Stimulated activated naive B cell treated with anti-CD40 and anti-IgM and Interleukin-4, amounts not matched to agents 10 μg/mL and 1 μg/mL and 100 μg/mL, for 72 hours (primary cell): ENCODE measurements around the gene TRIM44.
"Not testable (repeated sequence)": the region's sequence is repeated elsewhere in the genome, so short reads cannot be mapped to it uniquely, and the experiment has no call there.

Experiments
- ATAC-seq, 2 donors: fragments of 150-1000 bp; cut with Tn5 transposase; replicated peaks; 2 replicates each; pipeline ENCODE4 v1.10.0; 2021; ENCODE audit warnings: moderate library complexity in 1 of 2
- DNase-seq: peaks from one replicate; pipeline ENCODE4 v3.0.0; 2021
- H3K27ac Mint-ChIP-seq: one replicate; pipeline ENCODE4 v1.8.0; 2022; ENCODE audit warnings: mild to moderate bottlenecking, mixed read lengths
- H3K27me3 Mint-ChIP-seq, 2 donors: one replicate each; pipeline ENCODE4 v1.8.0; 2022; ENCODE audit warnings: mixed read lengths in 2 of 2
- H3K36me3 Mint-ChIP-seq, 2 donors: one replicate each; pipeline ENCODE4 v1.8.0; 2022; ENCODE audit warnings: mixed read lengths in 2 of 2, mild to moderate bottlenecking in 1 of 2
- H3K4me1 Mint-ChIP-seq, 2 donors: one replicate each; pipeline ENCODE4 v1.8.0; 2022; ENCODE audit warnings: mixed read lengths in 2 of 2, mild to moderate bottlenecking in 1 of 2
- H3K4me3 Mint-ChIP-seq, 2 donors: one replicate each; pipeline ENCODE4 v1.8.0; 2022; ENCODE audit warnings: mild to moderate bottlenecking in 2 of 2, mixed read lengths in 2 of 2, moderate library complexity in 1 of 2
- H3K9me3 Mint-ChIP-seq, 2 donors: one replicate each; pipeline ENCODE4 v1.8.0; 2022; ENCODE audit warnings: mixed read lengths in 2 of 2, mild to moderate bottlenecking in 1 of 2

TRIM44 gene

DNA sequence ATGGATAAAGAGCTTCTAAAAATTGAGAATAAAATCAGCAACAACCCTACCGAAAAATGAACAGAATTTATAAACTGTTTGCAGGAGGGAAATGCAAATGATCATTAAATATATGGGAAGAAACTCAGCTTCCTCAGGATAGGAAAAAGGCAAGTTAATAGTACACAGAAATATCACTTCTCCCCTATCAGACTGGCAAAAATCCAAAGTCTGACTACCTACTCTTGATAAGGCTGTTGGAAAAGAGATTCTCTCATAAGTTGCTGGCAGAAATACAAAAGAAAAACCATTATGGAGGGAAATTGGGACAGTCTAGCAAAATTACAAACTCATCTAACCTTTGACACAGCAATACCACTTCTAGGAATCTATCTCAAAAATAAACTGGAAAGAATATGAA, 180.4 kb downstream of the TRIM44 start:
- no peak for ATAC-seq
- peaks cover 20 to 31% of the 10 kb centered on the region in 2 donors for H3K27me3 Mint-ChIP-seq
- peaks cover 0 to under 1% of the 10 kb centered on the region in 2 donors for H3K4me1 Mint-ChIP-seq
- peaks cover 3 to 4% of the 10 kb centered on the region in 2 donors for H3K9me3 Mint-ChIP-seq
- no peak for DNase-seq
- no peaks in the 10 kb centered on the region for H3K36me3 Mint-ChIP-seq
- H3K4me3 Mint-ChIP-seq: no peak overlapping the region
- H3K27ac Mint-ChIP-seq: no peak overlapping the region

DNA sequence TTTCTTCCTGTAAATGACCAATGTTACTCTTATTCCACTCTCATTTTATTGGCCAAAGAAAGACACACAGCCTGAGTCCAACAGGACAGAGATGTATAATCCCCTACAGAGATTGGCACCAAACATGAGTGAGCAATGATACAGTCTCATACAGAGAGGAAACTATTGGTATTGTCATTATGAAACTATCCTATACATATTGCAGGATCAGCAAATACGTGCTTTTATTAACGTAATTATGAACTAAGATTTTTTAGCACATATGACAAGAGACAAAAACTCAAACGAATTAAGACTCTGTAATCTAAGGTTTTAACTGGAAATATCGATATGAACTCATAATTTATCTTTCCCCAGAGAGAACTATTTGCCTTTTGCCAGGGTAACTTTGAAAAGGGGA, 182.0 kb downstream of the TRIM44 start:
- H3K27ac Mint-ChIP-seq: no peak overlapping the region
- DNase-seq (no peak), ATAC-seq (no peak)
- H3K4me3 Mint-ChIP-seq: no peak overlapping the region
- H3K27me3 Mint-ChIP-seq: peaks cover 20 to 36% of the 10 kb centered on the region in 2 donors
- no peaks in the 10 kb centered on the region for H3K36me3 Mint-ChIP-seq
- H3K9me3 Mint-ChIP-seq: peaks cover 3 to 4% of the 10 kb centered on the region in 2 donors
- no peaks in the 10 kb centered on the region for H3K4me1 Mint-ChIP-seq

DNA sequence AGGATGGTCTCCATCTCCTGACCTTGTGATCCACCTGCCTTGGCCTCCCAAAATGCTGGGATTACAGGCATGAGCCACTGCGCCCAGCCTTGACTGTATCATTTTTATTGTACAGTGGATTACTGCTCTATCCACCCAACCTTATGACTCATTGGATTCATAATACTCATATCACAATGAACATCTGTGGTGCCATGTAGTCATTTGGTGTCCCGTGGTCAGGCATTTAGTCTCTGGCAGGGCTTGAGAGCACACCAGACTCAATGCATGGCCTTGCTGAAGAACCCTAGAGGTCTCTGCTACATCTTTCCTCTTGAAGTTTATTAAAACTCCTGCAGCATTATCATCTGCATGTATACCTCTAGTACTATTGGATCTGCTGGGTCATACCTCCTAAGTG, 183.3 kb downstream of the TRIM44 start:
- Mint-ChIP-seq H3K36me3 (no peaks in the 10 kb centered on the region), H3K4me1 (no peaks in the 10 kb centered on the region), H3K27ac (no peak overlapping the region), H3K27me3 (peaks cover 13 to 33% of the 10 kb centered on the region in 2 donors), H3K9me3 (no peaks in the 10 kb centered on the region), H3K4me3 (no peak overlapping the region)
- ATAC-seq (peak in 1 of 2 donors; percentile 21), DNase-seq (no peak)

- DNase-seq: no peak
- Mint-ChIP-seq H3K4me1 (no peaks in the 10 kb centered on the region), H3K27me3 (peaks cover 10 to 25% of the 10 kb centered on the region in 2 donors), H3K27ac (no peak overlapping the region), H3K36me3 (no peaks in the 10 kb centered on the region), H3K9me3 (no peaks in the 10 kb centered on the region), H3K4me3 (no peak overlapping the region)
- no peak for ATAC-seq
These were observed 184.3 kb downstream of the TRIM44 start for GRCh38 chr11:35846874-35847273.

DNA sequence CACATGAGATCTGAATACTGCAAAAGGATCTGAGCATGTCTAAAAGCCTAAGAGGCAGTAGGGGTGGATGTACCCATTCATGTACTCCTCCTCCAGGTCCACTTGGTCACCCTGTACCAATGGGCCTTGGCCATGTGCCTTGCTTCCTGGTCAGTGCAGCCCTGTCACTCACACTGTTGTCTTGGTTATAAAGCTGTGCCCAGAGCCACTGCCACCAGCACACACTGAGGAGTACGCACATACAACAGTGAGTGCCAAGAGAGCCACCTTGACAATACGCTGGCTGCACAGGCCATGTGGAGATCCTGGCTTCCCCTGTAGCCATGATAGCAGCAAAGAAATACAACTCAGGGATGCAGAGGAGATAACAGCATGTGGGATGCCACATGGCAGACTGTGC, 184.9 kb downstream of the TRIM44 start:
- ATAC-seq (no peak), DNase-seq (no peak)
- Mint-ChIP-seq H3K36me3 (no peaks in the 10 kb centered on the region), H3K4me1 (no peaks in the 10 kb centered on the region), H3K27ac (no peak overlapping the region), H3K27me3 (peaks cover 10 to 25% of the 10 kb centered on the region in 2 donors), H3K9me3 (no peaks in the 10 kb centered on the region), H3K4me3 (no peak overlapping the region)

DNA sequence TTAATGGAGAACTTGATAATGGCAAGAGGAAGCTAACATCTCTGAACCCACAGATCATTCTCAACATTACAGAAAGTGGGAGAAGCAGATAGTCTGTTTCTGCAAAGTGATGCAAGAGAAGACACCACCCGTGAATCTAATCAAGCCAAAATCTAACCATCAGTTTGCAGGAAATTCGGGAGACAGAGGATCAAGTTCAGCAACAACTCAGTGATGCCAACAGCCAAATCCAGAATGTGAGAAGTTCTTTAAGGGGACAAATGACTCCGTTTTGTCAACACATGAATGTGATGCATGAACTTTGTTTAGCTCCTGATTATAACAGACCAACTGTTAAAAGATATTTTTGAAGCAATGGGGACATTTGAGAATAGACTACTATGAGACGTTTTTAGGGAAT, 186.0 kb downstream of the TRIM44 start:
- no peak for ATAC-seq
- H3K36me3 Mint-ChIP-seq: no peaks in the 10 kb centered on the region
- no peaks in the 10 kb centered on the region for H3K4me1 Mint-ChIP-seq
- H3K27ac Mint-ChIP-seq: no peak overlapping the region
- no peaks in the 10 kb centered on the region for H3K9me3 Mint-ChIP-seq
- no peak overlapping the region for H3K4me3 Mint-ChIP-seq
- no peak for DNase-seq
- H3K27me3 Mint-ChIP-seq: peaks cover 10 to 25% of the 10 kb centered on the region in 2 donors

DNA sequence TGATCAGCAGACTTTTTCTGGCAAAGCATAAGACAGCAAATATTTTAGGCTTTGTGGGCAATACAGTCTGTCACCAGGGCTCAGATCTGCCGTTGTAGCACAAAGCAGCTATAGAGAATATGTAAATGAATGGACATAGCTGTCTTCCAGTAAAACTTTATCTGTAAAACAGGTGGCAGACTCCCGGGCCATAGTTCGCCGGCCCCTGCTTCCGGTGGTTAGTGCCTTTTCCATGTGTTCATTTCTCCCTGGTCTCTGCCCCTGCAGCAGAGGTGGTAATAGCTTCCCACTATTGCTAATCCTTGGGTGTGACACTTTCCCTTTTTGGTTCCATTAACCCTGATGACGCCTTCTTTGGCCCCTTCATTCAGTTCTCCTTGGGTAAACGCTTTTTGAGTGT, 187.6 kb downstream of the TRIM44 start:
- DNase-seq: no peak
- Mint-ChIP-seq H3K27ac (no peak overlapping the region), H3K9me3 (no peaks in the 10 kb centered on the region), H3K27me3 (peaks cover 5 to 19% of the 10 kb centered on the region in 2 donors), H3K4me1 (no peaks in the 10 kb centered on the region), H3K4me3 (no peak overlapping the region), H3K36me3 (no peaks in the 10 kb centered on the region)
- ATAC-seq: no peak

GRCh38 chr11:35851342-35851741, 188.8 kb downstream of the TRIM44 start:
- Mint-ChIP-seq H3K9me3 (no peaks in the 10 kb centered on the region), H3K4me3 (no peak overlapping the region), H3K27ac (no peak overlapping the region), H3K27me3 (peaks cover 0 to 15% of the 10 kb centered on the region in 2 donors), H3K36me3 (no peaks in the 10 kb centered on the region), H3K4me1 (no peaks in the 10 kb centered on the region)
- no peak for ATAC-seq
- no peak for DNase-seq

- Mint-ChIP-seq H3K27ac (no peak overlapping the region), H3K4me3 (no peak overlapping the region), H3K4me1 (no peaks in the 10 kb centered on the region), H3K9me3 (no peaks in the 10 kb centered on the region), H3K36me3 (no peaks in the 10 kb centered on the region), H3K27me3 (peaks cover 0 to 18% of the 10 kb centered on the region in 2 donors)
- DNase-seq: no peak
- no peak for ATAC-seq
These were observed 189.5 kb downstream of the TRIM44 start for GRCh38 chr11:35852056-35852455.

DNA sequence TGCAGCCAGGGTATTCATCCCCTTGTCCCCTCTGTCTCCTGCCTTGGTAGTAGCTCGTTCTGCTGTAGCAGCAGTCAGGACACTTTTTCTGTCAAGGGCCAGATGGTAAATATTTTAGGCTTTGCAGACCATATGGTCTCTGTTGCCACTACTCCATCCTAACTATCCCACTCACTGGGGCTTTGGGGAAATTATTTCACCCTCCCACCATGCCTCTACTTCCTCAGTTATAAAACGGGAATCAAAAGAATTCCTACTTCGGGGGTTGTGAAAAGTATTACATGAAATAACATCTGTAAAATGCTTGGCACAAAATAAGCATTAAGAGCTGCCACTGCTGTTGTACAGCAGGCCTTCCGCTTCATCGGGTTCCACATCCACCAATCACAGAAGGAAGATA, 191.4 kb downstream of the TRIM44 start:
- DNase-seq (no peak), ATAC-seq (no peak)
- H3K36me3 Mint-ChIP-seq: no peaks in the 10 kb centered on the region
- H3K27ac Mint-ChIP-seq: no peak overlapping the region
- no peak overlapping the region for H3K4me3 Mint-ChIP-seq
- no peaks in the 10 kb centered on the region for H3K9me3 Mint-ChIP-seq
- H3K27me3 Mint-ChIP-seq: peaks cover 0 to 11% of the 10 kb centered on the region in 2 donors
- H3K4me1 Mint-ChIP-seq: no peaks in the 10 kb centered on the region

DNA sequence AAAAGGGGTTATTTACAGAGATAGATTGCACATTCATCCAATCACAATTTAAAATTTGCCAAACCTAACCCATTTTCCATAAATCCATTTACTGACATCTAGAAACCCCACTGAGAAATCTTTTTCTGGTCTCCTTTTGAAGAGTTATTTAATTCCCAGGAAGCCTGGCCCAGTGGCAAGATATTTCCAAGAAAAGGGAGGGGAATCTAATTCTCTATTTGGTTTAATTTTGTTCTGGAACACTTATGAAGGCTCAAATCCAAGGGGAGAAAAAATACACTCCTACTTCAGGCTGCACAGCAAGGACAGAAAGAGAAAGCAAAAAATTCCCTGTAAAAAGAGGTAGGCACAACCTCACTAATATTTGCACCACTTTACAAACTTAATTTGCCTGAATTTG, 193.1 kb downstream of the TRIM44 start:
- ATAC-seq (no peak), DNase-seq (no peak)
- H3K27ac Mint-ChIP-seq: no peak overlapping the region
- H3K36me3 Mint-ChIP-seq: no peaks in the 10 kb centered on the region
- H3K27me3 Mint-ChIP-seq: peaks cover 0 to 6% of the 10 kb centered on the region in 2 donors
- peaks cover 0 to 1% of the 10 kb centered on the region in 2 donors for H3K9me3 Mint-ChIP-seq
- H3K4me1 Mint-ChIP-seq: no peaks in the 10 kb centered on the region
- no peak overlapping the region for H3K4me3 Mint-ChIP-seq

- no peaks in the 10 kb centered on the region for H3K4me1 Mint-ChIP-seq
- peaks cover 0 to 6% of the 10 kb centered on the region in 2 donors for H3K27me3 Mint-ChIP-seq
- no peak overlapping the region for H3K4me3 Mint-ChIP-seq
- H3K9me3 Mint-ChIP-seq: peaks cover 0 to 1% of the 10 kb centered on the region in 2 donors
- no peak overlapping the region for H3K27ac Mint-ChIP-seq
- ATAC-seq (no peak), DNase-seq (no peak)
- H3K36me3 Mint-ChIP-seq: no peaks in the 10 kb centered on the region
These were observed 193.7 kb downstream of the TRIM44 start for GRCh38 chr11:35856259-35856658.

DNA sequence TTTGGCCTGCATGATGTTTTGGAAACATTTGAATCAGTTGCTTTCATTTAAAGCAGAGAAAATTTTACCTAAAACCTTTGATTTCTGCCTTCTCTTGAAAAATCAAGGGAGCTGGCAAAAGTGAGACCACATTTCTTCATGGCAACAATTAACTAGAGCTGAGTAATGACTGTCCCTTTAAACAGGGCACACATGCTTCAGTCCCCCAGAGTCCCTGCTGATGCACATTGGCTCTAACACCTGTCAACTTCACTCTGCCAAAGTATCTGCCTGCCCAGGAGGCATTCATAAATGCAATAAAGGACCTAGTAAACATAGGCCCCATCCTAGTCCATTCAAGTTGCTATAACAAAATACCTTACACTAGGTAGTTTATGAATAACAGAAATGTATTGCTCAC, 194.2 kb downstream of the TRIM44 start:
- ATAC-seq: no peak
- no peak for DNase-seq
- Mint-ChIP-seq H3K27me3 (peaks cover 0 to 6% of the 10 kb centered on the region in 2 donors), H3K27ac (no peak overlapping the region), H3K4me3 (no peak overlapping the region), H3K36me3 (no peaks in the 10 kb centered on the region), H3K4me1 (no peaks in the 10 kb centered on the region), H3K9me3 (peaks cover 0 to 1% of the 10 kb centered on the region in 2 donors)

GRCh38 chr11:35857922-35858321, 195.3 kb downstream of the TRIM44 start:
- no peak overlapping the region for H3K27ac Mint-ChIP-seq
- peaks cover 0 to 1% of the 10 kb centered on the region in 2 donors for H3K9me3 Mint-ChIP-seq
- no peaks in the 10 kb centered on the region for H3K4me1 Mint-ChIP-seq
- ATAC-seq: no peak
- DNase-seq: no peak
- H3K4me3 Mint-ChIP-seq: no peak overlapping the region
- H3K27me3 Mint-ChIP-seq: peaks cover 0 to 6% of the 10 kb centered on the region in 2 donors
- H3K36me3 Mint-ChIP-seq: no peaks in the 10 kb centered on the region

DNA sequence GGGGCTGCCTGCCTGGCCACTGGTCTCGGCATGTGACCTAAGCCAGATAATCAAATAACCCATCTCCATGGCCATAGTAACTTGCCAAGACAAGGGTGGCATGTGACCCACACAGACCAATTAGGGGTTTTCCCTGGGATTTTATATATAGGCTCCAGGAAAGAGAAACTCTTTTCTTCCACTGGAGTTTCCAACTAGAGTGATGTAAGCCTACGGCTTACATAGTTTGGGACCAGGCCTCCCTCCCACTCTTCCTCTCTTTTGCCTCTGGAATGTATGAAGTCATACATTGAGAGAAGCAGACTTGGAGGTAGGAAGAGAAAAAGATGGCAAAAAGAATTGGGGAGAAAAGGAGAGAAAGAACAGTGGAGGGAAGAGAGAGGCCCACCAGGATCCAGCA, 196.7 kb downstream of the TRIM44 start:
- Mint-ChIP-seq H3K36me3 (no peaks in the 10 kb centered on the region), H3K4me1 (no peaks in the 10 kb centered on the region), H3K27me3 (peaks cover 0 to 6% of the 10 kb centered on the region in 2 donors), H3K27ac (no peak overlapping the region), H3K9me3 (peaks cover 4% of the 10 kb centered on the region in 2 donors), H3K4me3 (no peak overlapping the region)
- ATAC-seq (no peak), DNase-seq (no peak)

GRCh38 chr11:35860194-35860593, 197.6 kb downstream of the TRIM44 start:
- ATAC-seq, H3K27me3 Mint-ChIP-seq, H3K36me3 Mint-ChIP-seq, H3K9me3 Mint-ChIP-seq, H3K27ac Mint-ChIP-seq, DNase-seq, H3K4me1 Mint-ChIP-seq, H3K4me3 Mint-ChIP-seq: not testable (repeated sequence)
